Esophagus muscularis mucosa (tissue), 4 donors: ENCODE measurements around the gene OTULINL. TPM values are rescaled to one million over a fixed set of nuclear protein-coding genes. Genes with fewer than 3 reads are reported as not detected.

ENCODE experiments used
- DNase-seq: peaks from one replicate; pipeline ENCODE4 v3.0.0-alpha.2; 2017; ENCODE audit errors: extremely low spot score
- H3K27ac ChIP-seq, 4 donors: fragments of 200-600 bp; sonication (generic); replicated peaks in 1 of 4; 1 replicate in 3 of 4; 2 replicates in 1 of 4; pipeline ENCODE4 v1.5.1; 2016 to 2019; ENCODE audit warnings: mild to moderate bottlenecking in 1 of 4
- H3K27me3 ChIP-seq, 4 donors: fragments of 200-600 bp; sonication (generic); one replicate each; pipeline versions ENCODE4 v1.5.1 to v1.6.0; 2016 to 2019
- H3K36me3 ChIP-seq, 4 donors: fragments of 200-600 bp; sonication (generic); one replicate each; pipeline ENCODE4 v1.5.1; 2016 to 2019
- H3K4me1 ChIP-seq, 4 donors: fragments of 200-600 bp; sonication (generic); one replicate each; pipeline ENCODE4 v1.5.1; 2016 to 2019
- H3K4me3 ChIP-seq, 4 donors: fragments of 200-600 bp; sonication (generic); 1 replicate in 2 of 4; 2 replicates in 2 of 4; pipeline ENCODE4 v1.5.1; 2016 to 2019; ENCODE audit warnings: mild to moderate bottlenecking in 4 of 4, moderate library complexity in 1 of 4
- H3K9me3 ChIP-seq, 4 donors: fragments of 200-600 bp; sonication (generic); 1 replicate in 3 of 4; 2 replicates in 1 of 4; pipeline ENCODE4 v1.5.1; 2016 to 2019
- EP300 ChIP-seq: sonication (generic); formaldehyde crosslinking; IDR thresholded peaks from one replicate; pipeline ENCODE4 v1.6.1; 2017; ENCODE audit warnings: antibody characterized with exemption
- POLR2A ChIP-seq: fragments of 450-650 bp; IDR thresholded peaks from one replicate; pipeline ENCODE4 v1.6.1; 2017; ENCODE audit warnings: antibody characterized with exemption, moderate library complexity, mild to moderate bottlenecking, low read depth
- POLR2AphosphoS5 ChIP-seq, 2 donors: sonication (generic); formaldehyde crosslinking; IDR thresholded peaks; one replicate each; pipeline ENCODE4 v1.6.1; 2017; ENCODE audit warnings: antibody characterized with exemption in 2 of 2
- WGBS: methylation state at CpG from one replicate; pipeline ENCODE4 v1.1.5; 2018; 5-methylcytosine and 5-hydroxymethylcytosine counted together
- intact Hi-C: fragments of 100-400 bp; cut with DNase I; formaldehyde crosslinking; loops from one replicate; pipeline ENCODE4 v1.15.1; 2023
- total RNA-seq, 4 donors: library from RNA; depleted of rRNA; stranded (reverse); fragments of >200 nt; gene quantifications; one replicate each; pipeline versions ENCODE4 v1.1.0 to v1.2.1, GENCODE V29; 2016
- TF ChIP-seq, protein P1 (sequence below), 3 experiments: fragments of 200-600 bp in 2 of 3; fragments of 450-650 bp in 1 of 3; sonication (generic) in 2 of 3; IDR thresholded peaks; one replicate each; pipeline ENCODE4 v1.5.1; 2017 to 2019; ENCODE audit warnings: antibody characterized with exemption in 3 of 3, mild to moderate bottlenecking in 2 of 3, moderate library complexity in 1 of 3

The OTULINL gene
- total RNA-seq, 4 donors from 2014 or later = 2.6 to 7.1 (median 5.0) TPM

DNA sequence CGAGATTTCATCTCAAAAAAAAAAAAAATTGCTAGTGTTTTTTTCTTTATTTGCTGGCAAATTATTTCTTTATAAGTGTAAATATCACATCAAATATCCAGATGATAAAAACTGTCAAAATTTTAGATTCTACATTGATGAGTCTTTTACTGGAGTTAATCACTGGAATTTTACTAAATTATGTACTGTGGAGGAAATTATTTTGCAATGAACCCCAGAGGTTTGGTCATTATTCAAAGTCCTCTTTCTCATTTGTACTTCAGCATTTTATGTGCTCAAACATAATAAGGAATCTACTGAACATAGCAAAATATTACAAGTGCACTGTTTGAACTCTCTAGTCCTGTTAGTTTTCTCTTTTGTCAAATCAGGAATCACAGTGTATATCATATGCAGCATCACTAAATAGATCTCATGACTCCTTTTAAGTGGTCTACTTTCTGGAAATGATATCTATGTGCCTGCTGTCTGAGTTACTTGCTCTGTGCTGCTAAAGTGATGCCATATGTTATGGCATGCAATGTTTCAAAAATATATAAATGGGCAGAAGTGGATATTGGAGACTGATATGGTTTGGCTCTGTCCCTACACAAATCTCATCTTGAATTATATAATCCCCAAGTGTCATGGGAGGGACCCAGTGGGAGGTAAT is 18.0 kb downstream of the OTULINL start:
- WGBS = 83% methylated on average over 1 of the region's 1 CpG
- intact Hi-C loops = no loop called here

DNA sequence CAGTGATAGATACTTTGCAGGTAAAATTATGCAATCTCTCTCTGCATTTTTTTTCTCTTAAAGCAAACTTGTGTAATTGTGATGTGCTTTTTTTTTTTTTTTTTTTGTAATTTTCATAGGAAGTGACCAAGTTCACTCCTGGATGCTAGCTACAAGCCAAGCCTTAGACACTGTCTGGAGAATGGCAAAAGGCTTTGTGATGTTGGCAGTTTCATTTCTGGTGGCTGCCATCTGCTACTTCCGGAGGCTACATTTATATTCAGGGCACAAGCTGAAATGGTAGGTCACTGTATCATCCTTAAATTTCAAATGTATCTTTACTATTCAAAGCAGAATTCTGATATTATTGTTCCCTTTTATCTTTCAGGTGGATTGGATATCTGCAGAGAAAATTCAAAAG is 19.3 kb downstream of the OTULINL start:
- Histone ChIP-seq H3K27me3 (no peaks in the 10 kb centered on the region), H3K4me3 (no peak overlapping the region), H3K27ac (no peak overlapping the region), H3K9me3 (no peaks in the 10 kb centered on the region), H3K36me3 (no peaks in the 10 kb centered on the region), H3K4me1 (no peaks in the 10 kb centered on the region)
- WGBS = 96% methylated on average over 1 of the region's 1 CpG
- intact Hi-C loops = no loop called here
- TF ChIP-seq, protein P1, sequence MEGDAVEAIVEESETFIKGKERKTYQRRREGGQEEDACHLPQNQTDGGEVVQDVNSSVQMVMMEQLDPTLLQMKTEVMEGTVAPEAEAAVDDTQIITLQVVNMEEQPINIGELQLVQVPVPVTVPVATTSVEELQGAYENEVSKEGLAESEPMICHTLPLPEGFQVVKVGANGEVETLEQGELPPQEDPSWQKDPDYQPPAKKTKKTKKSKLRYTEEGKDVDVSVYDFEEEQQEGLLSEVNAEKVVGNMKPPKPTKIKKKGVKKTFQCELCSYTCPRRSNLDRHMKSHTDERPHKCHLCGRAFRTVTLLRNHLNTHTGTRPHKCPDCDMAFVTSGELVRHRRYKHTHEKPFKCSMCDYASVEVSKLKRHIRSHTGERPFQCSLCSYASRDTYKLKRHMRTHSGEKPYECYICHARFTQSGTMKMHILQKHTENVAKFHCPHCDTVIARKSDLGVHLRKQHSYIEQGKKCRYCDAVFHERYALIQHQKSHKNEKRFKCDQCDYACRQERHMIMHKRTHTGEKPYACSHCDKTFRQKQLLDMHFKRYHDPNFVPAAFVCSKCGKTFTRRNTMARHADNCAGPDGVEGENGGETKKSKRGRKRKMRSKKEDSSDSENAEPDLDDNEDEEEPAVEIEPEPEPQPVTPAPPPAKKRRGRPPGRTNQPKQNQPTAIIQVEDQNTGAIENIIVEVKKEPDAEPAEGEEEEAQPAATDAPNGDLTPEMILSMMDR (IDR thresholded peaks at IDR 0.05) = no peak
- TF ChIP-seq POLR2A (no peak), POLR2AphosphoS5 (IDR thresholded peaks at IDR 0.05) (no peak), EP300 (no peak)
- DNase-seq = no peak

More for the DNA sequence above, 18.0 kb downstream of the OTULINL start:
- no peak for DNase-seq
- Histone ChIP-seq H3K9me3 (no peaks in the 10 kb centered on the region), H3K4me3 (no peak overlapping the region), H3K4me1 (no peaks in the 10 kb centered on the region), H3K27ac (no peak overlapping the region), H3K36me3 (no peaks in the 10 kb centered on the region), H3K27me3 (no peaks in the 10 kb centered on the region)
- TF ChIP-seq EP300 (no peak), POLR2A (no peak), POLR2AphosphoS5 (IDR thresholded peaks at IDR 0.05) (no peak)
- TF ChIP-seq, protein P1 (IDR thresholded peaks at IDR 0.05) = no peak

DNA sequence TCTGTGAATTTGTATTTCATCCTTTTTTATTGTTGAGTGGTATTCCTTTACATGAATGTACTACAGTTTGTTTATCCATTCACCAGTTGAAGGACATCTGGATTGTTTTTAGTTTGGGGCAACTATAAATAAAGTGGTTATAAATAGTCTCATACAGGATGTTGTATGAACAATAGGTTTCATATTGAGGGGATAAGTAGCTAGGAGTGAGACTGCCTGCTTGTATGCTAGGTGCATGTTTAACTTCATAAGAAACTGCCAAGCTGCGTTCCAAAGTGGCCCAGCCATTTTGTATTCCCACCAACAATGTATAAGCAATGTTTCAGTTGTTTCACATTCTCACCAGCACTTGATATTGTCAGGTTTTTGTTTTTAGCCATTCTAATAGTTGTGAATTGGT is 21.5 kb downstream of the OTULINL start:
- no peak for DNase-seq
- Histone ChIP-seq H3K4me1 (no peaks in the 10 kb centered on the region), H3K4me3 (no peak overlapping the region), H3K9me3 (no peaks in the 10 kb centered on the region), H3K27ac (no peak overlapping the region), H3K36me3 (no peaks in the 10 kb centered on the region), H3K27me3 (no peaks in the 10 kb centered on the region)
- 71% methylated on average over 1 of the region's 1 CpG for WGBS
- intact Hi-C loops = no loop called here
- TF ChIP-seq, protein P1 (IDR thresholded peaks at IDR 0.05) = no peak
- TF ChIP-seq POLR2AphosphoS5 (IDR thresholded peaks at IDR 0.05) = no peak
- no peak for TF ChIP-seq EP300

DNA sequence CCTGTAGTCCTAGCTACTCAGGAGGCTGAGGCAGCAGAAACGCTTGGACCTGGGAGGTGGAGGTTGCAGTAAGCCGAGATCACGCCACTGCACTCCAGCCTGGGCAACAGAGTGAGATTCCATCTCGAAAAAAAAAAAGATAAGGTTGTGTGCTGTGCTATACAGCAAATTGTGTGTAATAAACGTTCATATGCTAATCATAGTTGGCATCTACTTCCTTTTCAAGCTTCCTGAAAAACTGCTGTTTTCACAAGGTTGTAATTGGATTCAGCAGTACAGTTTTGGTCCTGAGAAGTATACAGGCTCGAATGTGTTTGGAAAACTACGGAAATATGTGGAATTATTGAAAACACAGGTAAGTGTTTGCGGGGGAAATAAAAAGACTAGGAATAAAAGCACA is 25.5 kb downstream of the OTULINL start:
- Histone ChIP-seq H3K27me3 (no peaks in the 10 kb centered on the region), H3K36me3 (no peaks in the 10 kb centered on the region), H3K27ac (no peak overlapping the region), H3K9me3 (no peaks in the 10 kb centered on the region), H3K4me3 (no peak overlapping the region), H3K4me1 (no peaks in the 10 kb centered on the region)
- intact Hi-C loops = no loop called here
- TF ChIP-seq POLR2A (no peak), POLR2AphosphoS5 (IDR thresholded peaks at IDR 0.05) (no peak), EP300 (no peak)
- TF ChIP-seq, protein P1 (IDR thresholded peaks at IDR 0.05) = no peak
- 80% methylated on average over 8 of the region's 8 CpGs for WGBS
- DNase-seq = no peak

DNA sequence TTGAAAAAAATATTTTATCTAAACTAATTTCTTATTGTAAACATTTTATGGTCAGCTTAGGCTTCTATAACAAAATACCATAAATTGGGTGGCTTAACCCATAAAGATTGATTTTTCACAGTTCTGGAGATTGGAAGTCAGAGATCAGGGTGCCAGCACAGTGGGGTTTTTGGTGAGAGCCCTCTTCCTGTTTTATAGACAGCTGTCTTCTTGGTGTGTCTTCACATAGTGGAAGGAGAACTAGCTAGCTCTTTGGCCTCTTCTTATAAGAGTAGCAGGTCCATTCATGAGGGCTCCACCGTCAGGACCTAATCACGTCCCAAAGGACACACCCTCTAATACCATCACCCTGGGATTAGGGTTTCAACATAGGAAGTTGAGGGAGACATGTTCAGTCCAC is 26.6 kb downstream of the OTULINL start:
- TF ChIP-seq EP300 = no peak
- TF ChIP-seq POLR2A = no peak
- TF ChIP-seq, protein P1 (IDR thresholded peaks at IDR 0.05) = no peak
- no peak for TF ChIP-seq POLR2AphosphoS5 (IDR thresholded peaks at IDR 0.05)
- Histone ChIP-seq H3K4me1 (no peaks in the 10 kb centered on the region), H3K27me3 (no peaks in the 10 kb centered on the region), H3K36me3 (no peaks in the 10 kb centered on the region), H3K27ac (no peak overlapping the region), H3K9me3 (no peaks in the 10 kb centered on the region), H3K4me3 (no peak overlapping the region)
- WGBS = 58% methylated on average over 2 of the region's 2 CpGs
- no peak for DNase-seq
- intact Hi-C loops = no loop called here
